ENCODE results near the gene FAM76B.

The FAM76B gene

GRCh38 chr11:95792200-95792599 is 2.6 kb upstream of the FAM76B start:
- no peak for DNase-seq (ENCODE audit: low spot score)

- no peak for DNase-seq (ENCODE audit: low spot score)
These were observed 2.1 kb upstream of the FAM76B start for GRCh38 chr11:95791709-95792033.

DNA sequence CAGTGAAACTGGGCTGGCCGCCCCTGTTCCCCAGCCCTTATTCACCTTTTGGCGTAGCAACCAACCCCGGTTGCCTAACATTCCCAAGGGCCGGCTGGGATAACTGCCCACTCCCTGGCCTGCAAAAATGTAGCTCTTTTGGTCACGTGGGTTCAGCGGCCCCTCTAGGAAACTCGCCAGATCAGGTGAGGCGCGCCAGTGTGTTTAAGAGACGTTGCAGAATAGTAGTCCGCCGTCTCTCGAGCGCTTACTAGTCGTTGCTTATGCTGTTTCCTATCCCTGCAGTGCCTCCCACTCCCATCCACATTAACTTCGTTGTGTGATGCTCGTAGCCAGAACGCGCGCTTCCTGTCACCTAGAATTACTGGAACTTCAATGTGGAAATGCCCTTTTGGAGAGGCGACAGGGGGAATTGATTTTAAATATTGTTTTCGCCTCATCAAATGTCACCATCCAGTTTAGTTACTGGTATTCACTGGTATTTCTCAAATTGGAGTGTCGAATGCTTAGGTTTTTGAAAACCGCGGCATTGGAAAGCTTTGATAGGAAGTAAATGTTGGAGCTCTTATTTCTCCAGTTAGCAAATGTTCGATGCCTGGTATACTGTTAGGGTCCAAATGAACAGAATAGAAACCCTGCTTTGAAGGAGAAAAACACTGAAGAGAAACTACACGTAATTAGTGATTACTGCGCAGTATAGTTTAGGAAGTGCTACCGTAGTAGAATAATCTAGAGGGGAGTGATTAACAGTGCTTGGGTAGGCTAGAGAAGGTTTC is 1.5 kb upstream of the FAM76B start:
- DNase-seq (ENCODE audit: low spot score), result peak; percentile 60

- peak; percentile 87 for DNase-seq (ENCODE audit: low spot score)
These were observed 746 bp upstream of the FAM76B start, which contains the start of gene CEP57 for GRCh38 chr11:95790123-95790932. Gene CEP57, plus strand, starts transcription at chr11:95790498. Its CDS starts 201 bp downstream, at chr11:95790699.

GRCh38 chr11:95788921-95789505 is 569 bp downstream of the FAM76B start:
- peak; percentile 58 for DNase-seq (ENCODE audit: low spot score)

DNA sequence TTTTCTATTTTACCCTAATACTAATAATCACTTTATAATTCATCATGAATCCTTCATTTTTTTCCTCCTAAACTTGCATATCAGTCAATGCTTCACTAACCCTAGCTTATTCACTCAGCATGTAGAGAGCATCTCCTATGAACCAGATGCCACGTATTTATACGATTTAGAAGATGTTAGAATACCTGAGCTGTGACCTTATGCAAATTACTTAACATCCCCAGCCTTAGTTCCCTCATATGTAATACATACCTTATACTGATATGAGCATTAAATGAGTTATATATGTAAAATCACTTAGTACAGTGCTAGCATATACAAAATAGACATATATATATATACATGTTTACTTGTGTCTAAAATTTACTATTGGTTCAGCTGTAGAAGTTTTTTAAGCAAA is 9.0 kb downstream of the FAM76B start:
- no peak for DNase-seq (ENCODE audit: low spot score)

- DNase-seq (ENCODE audit: low spot score), result no peak
These were observed 10.9 kb downstream of the FAM76B start for GRCh38 chr11:95778699-95779098.

GRCh38 chr11:95776859-95777258 is 12.7 kb downstream of the FAM76B start:
- DNase-seq (ENCODE audit: low spot score), result no peak

DNA sequence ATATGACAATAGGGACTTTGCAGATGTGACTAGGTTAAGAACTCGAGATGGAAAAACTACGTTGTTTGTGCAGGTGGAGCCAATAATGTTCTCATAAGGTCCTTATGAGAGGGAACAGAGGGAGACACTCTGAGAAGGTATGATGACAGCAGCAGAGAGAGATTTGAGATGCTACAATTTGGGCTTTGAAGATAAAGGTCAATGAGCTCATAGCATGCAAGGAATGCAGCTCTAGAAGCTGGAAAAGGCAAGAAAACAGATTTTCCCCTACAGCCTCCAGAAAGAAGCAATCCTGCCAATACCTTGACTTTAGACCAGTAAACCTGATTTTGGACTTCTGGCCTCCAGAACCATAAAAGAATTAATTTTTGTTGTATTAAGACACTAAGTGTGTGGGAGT is 21.1 kb downstream of the FAM76B start:
- DNase-seq (ENCODE audit: low spot score), result no peak

DNA sequence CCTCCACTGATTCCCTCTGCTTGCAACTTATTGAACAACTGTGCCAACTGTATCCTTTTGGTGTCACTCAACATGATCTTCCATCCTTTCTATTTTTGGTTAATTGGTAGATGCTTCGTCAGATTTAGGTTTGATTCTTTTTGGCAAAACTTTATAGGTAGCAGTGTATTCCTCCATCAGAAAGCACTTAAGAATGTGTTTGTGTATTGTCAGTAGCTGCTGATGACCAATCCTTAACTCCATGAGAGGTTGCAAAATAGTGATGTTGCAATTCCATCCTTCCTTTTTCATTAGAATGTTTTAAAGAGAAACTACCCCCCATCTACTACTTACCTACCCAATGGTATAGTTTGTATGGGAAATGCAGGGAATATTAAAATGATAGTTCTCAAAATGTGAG is 22.1 kb downstream of the FAM76B start:
- no peak for DNase-seq (ENCODE audit: low spot score)

- no peak for DNase-seq (ENCODE audit: low spot score)
These were observed 22.9 kb downstream of the FAM76B start for GRCh38 chr11:95766701-95767100.

- peak; percentile 47 for DNase-seq (ENCODE audit: low spot score)
These were observed 25.2 kb downstream of the FAM76B start for GRCh38 chr11:95764267-95764898.

DNA sequence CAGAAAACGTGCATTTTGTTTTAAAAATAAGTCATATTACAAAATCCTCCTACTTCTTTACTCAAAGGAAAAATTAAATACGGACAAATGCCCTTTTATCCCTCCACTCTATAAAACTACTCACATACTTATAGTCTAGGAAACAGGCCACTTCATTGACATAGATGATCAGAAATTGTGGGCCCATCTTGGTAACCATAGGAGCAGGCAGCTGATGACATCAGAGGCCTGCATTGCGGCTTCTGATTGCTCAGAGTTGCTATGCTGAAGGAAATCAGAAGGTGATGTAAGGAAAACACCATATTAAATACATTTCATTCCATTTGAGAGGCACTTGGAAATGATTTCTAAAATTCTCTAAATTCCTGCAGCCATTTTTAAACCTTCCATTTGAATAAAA is 27.0 kb downstream of the FAM76B start:
- no peak for DNase-seq (ENCODE audit: low spot score)

- DNase-seq (ENCODE audit: low spot score), result no peak
These were observed 28.6 kb downstream of the FAM76B start for GRCh38 chr11:95760941-95761340.

- no peak for DNase-seq (ENCODE audit: low spot score)
These were observed 38.1 kb downstream of the FAM76B start for GRCh38 chr11:95751515-95751914.

DNA sequence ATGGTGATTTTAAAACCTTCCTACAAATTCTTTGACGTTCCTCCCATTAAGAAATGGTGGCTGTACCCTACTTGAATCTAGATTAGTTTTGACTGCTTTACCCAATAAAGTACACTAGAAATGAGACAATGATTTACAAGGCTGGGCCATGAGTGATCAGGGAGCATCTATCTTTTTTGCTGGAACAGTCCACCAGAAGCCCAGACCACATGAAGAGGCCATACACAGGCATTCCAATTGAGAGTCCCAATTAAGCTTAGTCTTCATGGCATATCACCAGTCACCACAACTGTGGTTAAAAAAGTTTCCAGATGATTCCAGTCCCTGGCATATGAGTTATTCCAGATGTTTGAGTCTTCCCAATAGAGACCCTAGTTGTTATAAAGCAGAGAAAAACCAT is 39.5 kb downstream of the FAM76B start:
- no peak for DNase-seq (ENCODE audit: low spot score)

- DNase-seq (ENCODE audit: low spot score), result peak; percentile 38
These were observed 50.3 kb downstream of the FAM76B start for GRCh38 chr11:95739108-95739938.

- DNase-seq (ENCODE audit: low spot score), result no peak
These were observed 52.8 kb downstream of the FAM76B start for GRCh38 chr11:95736809-95737208.

DNA sequence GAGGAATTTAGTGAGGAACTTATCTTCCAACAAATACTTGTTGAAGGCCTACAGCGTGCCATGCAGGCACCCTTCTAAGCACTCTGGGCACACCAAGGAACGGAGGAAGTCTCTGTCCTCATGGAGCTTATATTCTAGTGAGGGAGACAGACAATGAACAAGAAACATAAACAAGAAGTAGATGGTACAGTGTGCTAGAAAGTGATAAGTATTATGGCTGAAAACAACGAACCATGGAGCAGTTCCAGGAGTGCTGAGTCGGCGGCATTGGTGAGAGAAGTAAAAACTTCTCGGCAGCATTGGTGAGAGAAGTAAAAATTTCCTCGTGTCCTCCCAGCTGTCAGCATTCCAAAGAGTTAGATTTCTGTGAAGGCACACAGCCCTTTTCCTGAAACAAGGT is 53.2 kb downstream of the FAM76B start:
- no peak for DNase-seq (ENCODE audit: low spot score)

DNA sequence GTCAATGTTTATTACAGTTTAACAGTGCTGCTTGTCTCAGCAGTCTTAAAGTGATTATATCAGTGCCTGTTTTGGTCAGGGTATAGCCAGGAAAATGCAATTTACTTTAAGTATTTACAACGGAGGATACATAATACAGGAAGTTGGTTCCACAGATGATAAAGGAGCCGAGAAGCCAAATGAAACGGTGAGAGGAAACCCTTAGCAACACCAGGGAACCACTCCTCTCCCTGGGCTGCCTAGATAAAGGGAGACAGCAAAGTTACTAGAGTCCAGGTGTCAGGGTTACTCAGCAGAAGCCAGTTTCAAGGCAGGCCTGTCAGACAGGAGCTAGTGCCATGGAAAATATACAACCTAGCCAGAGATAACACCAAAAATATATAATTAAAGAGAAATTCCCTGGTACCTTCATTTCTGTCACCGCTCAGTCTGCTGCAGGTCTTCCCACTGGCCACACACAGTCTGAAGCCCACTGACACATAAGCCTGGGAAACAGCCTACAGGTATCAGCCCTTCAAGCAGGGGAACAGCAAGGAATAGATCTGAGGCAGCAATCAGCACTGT is 55.5 kb downstream of the FAM76B start:
- DNase-seq (ENCODE audit: low spot score), result no peak

- no peak for DNase-seq (ENCODE audit: low spot score)
These were observed 56.5 kb downstream of the FAM76B start for GRCh38 chr11:95732930-95733602.
